NK-92 (cell line): ENCODE results near the gene AKAP13.

Experiments used
- DNase-seq: peaks from one replicate; lab custom pipeline; 2025; ENCODE audit not compliant: unreplicated experiment; lab: John Stamatoyannopoulos, UW

Gene AKAP13

DNA sequence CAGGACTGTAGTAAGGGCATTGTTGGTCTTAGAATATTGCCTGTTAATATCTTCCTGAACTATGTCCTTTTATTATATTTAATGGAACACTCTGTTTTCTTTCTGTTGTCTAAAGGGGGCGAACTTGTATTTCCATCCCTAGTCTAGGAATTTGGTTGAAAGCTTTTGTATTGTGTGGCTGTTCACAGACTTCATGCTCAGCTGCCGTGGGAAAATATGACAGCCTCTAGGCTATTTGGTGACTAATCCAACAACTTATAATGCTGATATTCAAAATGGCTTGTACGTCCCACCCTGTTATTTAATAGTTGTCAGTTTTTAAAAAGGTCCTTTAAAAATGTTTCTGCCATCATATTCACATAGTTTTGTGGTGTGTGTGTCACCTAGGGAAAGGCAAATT lies 211.7 kb downstream of the AKAP13 start:
- DNase-seq: no peak

GRCh38 chr15:85593809-85594445 lies 213.5 kb downstream of the AKAP13 start:
- DNase-seq: no peak

- no peak for DNase-seq
Measured at GRCh38 chr15:85595804-85596536, 215.6 kb downstream of the AKAP13 start.

- no peak for DNase-seq
Measured at GRCh38 chr15:85597155-85597815, 216.9 kb downstream of the AKAP13 start.

DNA sequence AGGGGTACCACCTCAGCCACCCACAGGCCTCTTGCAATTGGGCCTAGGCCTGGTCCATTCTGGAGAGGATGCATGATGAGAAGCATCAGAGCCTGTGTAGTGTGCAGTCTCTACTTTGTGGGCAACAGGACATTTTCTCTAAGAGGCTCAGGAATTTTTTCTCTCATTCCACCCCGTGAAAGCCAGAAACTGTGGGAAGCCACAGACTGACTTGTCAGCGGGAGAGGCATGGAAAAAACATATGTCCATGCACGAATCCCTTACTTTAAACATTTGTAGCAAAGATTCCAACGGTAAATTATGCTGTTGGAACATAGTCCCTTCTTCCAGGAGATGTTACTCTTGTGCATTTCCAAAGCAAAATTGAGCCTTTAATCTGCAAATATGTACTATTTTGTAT lies 217.8 kb downstream of the AKAP13 start:
- DNase-seq: no peak

DNA sequence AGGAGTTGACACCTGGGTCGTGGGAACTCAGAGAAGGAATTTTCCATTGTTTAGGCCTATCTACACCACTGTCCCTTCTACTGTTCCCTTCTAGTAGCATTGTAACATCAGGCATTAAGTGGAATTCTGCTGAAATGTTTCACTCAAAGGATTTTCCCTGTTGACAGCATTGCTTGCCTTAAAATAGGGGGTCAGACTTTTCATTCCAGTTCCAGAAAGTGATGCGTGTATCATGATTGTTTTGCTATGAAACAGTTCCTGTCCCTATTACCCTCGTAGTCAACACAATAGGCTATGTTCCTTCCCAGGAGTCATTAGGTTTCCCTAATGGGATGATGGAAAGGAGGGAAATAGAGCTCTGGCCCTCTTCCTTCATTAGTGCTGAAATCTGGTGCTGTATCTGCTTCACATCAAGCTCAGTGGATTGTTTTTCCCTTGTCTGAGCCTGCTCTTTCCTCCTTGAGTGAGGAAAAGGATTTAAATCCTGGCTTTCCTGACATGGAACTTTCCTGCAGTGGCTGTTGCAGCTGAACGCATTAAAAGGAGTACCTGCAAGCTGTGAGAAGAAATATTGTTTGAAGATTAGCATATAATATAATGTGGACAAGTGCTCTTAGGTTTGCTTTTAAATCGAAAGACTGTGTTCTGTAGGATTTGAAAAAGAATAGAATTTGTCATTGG lies 218.5 kb downstream of the AKAP13 start:
- DNase-seq: no peak

GRCh38 chr15:85600001-85600400 lies 219.6 kb downstream of the AKAP13 start:
- no peak for DNase-seq

DNA sequence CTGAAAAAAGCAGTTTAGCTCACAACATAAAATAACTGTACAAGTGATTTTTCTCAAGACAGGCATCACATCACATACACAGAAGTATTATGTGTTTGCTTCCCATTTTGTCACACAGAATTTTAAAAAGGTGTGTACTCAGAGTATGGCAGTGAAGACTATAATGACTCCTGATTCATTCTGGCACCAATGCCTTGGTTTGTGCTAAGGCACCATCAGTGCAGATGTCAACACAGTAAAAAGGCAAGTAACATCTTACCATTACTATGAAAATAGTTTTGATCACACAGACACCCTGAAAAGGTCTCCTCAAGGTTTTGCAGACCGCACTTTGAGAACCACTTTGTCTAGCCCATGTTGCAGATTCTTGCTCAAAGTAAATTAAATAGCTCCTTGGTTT lies 222.8 kb downstream of the AKAP13 start:
- DNase-seq: no peak

DNA sequence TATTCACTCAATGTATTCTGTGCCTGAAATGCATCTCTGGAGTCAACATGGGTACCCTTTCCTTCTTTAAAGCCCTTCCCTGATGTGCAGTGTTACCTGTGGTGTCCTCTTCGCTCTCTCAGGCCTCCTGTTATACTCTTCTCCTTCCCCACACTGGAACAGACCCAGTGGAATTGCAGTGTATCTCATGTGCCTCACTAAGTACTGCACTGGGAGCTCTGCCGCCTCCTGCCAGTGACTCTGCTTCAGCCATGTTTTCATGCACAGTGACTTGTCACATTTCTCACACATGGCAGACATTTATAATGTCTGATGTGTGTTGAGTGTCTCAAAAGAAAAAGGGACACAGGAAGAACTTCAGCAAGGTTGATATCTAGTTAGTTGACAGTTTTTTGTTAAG lies 223.3 kb downstream of the AKAP13 start:
- no peak for DNase-seq

DNA sequence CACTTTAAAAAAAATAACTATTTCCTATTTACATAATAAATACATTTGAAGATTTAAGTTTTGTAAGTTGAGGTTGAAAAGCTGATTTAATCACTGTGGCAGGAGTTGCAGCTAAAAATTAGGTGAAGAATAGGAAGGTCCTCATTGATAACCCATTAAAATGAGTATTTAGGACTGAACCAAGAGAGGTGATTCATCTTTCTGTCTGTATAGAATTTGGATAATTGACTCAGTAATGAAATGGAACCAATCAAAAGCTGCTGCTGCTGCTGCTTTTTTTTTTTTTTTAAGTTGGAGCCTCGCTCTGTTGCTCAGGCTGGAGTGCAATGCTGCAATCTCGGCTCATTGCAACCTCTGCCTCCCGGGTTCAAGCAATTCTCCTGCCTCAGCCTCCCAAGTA lies 223.8 kb downstream of the AKAP13 start:
- DNase-seq: no peak

DNA sequence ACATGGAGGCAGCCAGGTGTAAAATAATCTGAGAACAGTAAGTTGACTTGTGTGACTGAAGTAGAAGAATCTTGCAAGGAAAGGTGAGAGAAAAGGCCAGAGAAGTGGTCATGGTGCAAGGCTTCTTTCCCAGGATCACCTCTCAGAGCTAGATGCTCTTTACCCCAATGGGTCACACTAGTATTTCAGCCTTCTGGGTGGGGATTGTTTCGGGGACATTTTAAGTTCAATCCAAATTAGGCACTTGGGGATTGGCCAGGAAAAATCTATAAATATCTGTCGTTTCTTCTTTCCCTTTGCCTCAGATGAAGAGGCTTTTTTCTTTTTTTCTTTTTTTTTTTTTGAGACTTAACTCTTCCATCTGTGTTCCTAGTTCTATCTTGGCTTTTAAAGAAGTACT lies 226.3 kb downstream of the AKAP13 start:
- DNase-seq: no peak

DNA sequence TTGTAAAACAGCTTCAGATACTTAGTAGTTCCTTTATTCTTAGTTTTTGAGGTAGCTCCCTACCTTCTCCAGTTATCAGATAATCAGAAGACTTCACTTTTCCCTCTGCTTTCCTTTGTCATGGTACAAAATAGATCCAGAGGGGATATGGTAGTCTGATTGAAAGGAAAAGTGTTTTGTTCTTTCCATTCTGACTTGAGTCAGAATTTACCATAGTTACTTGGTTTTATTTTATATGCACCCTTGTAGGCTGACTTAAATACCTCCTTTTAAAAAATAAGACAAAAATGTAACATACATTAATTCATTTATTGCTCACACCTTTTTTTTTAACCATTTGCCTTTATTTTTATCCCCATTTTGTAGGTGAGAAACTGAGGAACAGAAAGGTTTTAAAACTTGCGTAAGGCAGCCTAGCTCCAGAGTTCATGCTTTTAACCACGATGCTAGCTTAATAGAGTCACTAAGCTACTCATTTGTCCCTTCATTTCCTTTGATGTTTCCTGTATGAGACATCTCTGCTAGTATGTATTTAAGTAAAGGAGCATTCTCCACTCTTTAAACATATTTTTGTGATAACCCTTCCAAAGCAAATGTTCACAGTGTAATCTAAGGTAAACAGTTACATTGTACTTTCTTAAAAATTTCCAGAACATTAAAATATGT lies 226.9 kb downstream of the AKAP13 start:
- DNase-seq: no peak

GRCh38 chr15:85607842-85608241 lies 227.4 kb downstream of the AKAP13 start:
- DNase-seq: no peak

GRCh38 chr15:85609492-85609891 lies 229.1 kb downstream of the AKAP13 start:
- no peak for DNase-seq

DNA sequence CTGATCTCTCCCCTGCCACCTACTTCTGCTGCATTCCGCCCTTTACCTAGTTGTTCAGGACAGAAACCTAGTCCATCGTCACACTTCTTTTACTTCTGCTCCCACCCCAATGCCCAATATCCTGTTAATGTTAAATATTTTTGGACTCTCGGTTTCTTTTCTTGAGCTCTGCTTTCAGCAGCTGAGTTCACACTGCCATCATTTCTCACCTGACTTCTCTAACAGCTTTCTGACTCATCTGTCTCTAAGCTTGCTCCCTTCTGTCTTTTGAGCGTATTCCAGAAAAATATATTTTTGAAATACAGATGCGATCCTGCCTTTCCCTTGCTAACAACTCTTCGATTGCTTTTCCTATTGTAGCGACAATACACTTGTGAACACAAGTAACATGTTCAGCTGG lies 231.0 kb downstream of the AKAP13 start:
- DNase-seq: no peak

GRCh38 chr15:85614059-85614458 lies 233.7 kb downstream of the AKAP13 start:
- no peak for DNase-seq

DNA sequence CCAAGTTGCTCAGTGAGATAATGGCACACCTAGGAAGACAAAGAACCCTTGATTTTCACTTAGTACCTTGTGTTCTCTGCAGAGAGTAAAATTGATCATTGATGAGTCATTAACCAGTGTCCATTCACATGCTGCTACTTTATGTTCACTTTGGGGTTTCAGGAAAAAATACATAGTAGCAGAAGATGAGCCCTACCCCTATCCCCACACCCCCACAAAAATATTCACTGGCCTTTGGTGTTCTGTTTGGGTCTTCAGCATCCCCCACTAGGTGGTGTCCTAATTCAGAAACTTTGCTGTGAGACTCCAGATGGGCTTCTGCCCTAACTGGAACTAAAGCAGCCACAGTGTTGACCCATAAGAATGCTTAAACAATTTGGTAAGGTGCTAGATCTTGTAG lies 235.5 kb downstream of the AKAP13 start:
- no peak for DNase-seq

GRCh38 chr15:85616549-85617110 lies 236.2 kb downstream of the AKAP13 start:
- no peak for DNase-seq

DNA sequence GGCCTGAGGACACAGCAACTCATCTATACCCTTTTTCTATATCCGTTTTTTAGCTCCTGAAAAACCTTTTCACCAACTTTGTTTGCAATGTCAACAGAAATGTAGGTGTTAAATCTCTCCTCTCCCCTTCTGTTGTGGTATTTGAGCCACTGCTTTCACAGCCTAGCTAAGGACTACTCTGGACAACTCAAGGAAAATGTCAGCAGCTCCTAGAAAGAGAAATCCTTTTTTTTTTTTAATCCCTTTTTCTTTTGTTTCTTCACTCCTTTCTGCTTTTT lies 237.8 kb downstream of the AKAP13 start:
- no peak for DNase-seq

GRCh38 chr15:85618956-85619491 lies 238.6 kb downstream of the AKAP13 start:
- no peak for DNase-seq
